Measurements from ENCODE around the gene HIPK2.

HIPK2 gene

GRCh38 chr7:139582671-139583155 lies 195.1 kb downstream of the HIPK2 start:
- H3K27ac ChIP-seq, result no peak overlapping the region

GRCh38 chr7:139582130-139582650 lies 195.6 kb downstream of the HIPK2 start:
- H3K27ac ChIP-seq, result no peak overlapping the region
- no peak for TF ChIP-seq CTCF (conservative IDR thresholded peaks at IDR 0.05)

More at GRCh38 chr7:139582671-139583155, 195.1 kb downstream of the HIPK2 start:
- TF ChIP-seq CTCF (conservative IDR thresholded peaks at IDR 0.05), result no peak

- no peak for TF ChIP-seq CTCF (conservative IDR thresholded peaks at IDR 0.05)
- no peak overlapping the region for H3K27ac ChIP-seq
These were observed 197.4 kb downstream of the HIPK2 start for GRCh38 chr7:139580435-139580834.

GRCh38 chr7:139576179-139576973 lies 201.4 kb downstream of the HIPK2 start:
- no peak overlapping the region for H3K27ac ChIP-seq

GRCh38 chr7:139575338-139575680 lies 202.5 kb downstream of the HIPK2 start:
- TF ChIP-seq CTCF (conservative IDR thresholded peaks at IDR 0.05), result no peak
- H3K27ac ChIP-seq, result no peak overlapping the region

More at GRCh38 chr7:139576179-139576973, 201.4 kb downstream of the HIPK2 start:
- no peak for TF ChIP-seq CTCF (conservative IDR thresholded peaks at IDR 0.05)

GRCh38 chr7:139574618-139575337 lies 203.0 kb downstream of the HIPK2 start:
- no peak for TF ChIP-seq CTCF (conservative IDR thresholded peaks at IDR 0.05)
- H3K27ac ChIP-seq, result no peak overlapping the region

GRCh38 chr7:139573871-139574270 lies 203.9 kb downstream of the HIPK2 start:
- H3K27ac ChIP-seq, result no peak overlapping the region
- no peak for TF ChIP-seq CTCF (conservative IDR thresholded peaks at IDR 0.05)
